HG03159 (cell line): Measurements from ENCODE around the gene FAM162A.
A peak's percentile ranks its signal among the peaks of the same experiment; 100 is the strongest.

ENCODE experiments used
- ATAC-seq: cut with Tn5 transposase; IDR thresholded peaks from one replicate; pipeline ENCODE4 v1.9.1; 2021; ENCODE audit warnings: mild to moderate bottlenecking, moderate library complexity; ENCODE audit not compliant: unreplicated experiment

Gene FAM162A

GRCh38 chr3:122382888-122383666, 905 bp upstream of the FAM162A start, which contains the start of gene MIX23:
Gene MIX23 (minus strand): TSS chr3:122383231. CDS start chr3:122383224, 7 bp downstream.
- peak; percentile 39 for ATAC-seq

DNA sequence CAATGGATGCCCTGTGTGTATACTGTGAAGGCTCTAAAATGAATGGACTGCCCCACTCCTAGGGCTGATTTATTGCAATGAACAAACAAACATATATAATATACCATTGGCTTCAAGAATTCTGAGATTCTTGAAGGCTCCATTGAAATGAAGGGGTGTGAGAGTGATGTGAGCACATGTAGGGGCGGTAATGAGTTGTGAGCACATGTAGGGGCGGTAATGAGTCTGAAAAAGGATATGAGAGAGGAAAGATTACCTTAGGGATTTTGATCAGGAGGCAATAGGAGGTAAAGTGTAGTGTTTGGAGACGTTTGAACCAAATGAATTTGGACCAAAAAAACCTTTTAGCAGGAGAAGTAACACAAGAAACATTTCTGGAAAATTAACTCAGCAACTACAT, 3.7 kb downstream of the FAM162A start:
- ATAC-seq = no peak

- no peak for ATAC-seq
These were observed 5.2 kb downstream of the FAM162A start for GRCh38 chr3:122389197-122389596.

DNA sequence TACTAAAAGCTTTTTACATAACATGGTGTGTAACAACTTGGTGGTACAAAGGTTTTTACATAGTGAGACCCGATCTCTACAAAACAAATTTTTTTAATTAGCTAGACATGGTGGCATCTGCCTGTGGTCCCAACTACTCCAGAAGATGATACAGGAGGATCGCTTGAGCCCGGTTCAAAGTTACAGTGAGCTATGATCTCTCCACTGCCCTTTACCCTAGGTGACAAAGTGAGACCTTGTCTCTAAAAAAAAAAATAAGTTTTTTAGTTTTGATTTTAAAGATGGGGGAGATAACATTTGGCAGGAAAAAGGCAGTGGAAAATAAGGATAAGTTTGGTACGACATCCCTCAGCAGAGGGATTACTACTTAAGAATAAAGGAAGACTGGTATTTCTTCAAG, 5.9 kb downstream of the FAM162A start:
- no peak for ATAC-seq

DNA sequence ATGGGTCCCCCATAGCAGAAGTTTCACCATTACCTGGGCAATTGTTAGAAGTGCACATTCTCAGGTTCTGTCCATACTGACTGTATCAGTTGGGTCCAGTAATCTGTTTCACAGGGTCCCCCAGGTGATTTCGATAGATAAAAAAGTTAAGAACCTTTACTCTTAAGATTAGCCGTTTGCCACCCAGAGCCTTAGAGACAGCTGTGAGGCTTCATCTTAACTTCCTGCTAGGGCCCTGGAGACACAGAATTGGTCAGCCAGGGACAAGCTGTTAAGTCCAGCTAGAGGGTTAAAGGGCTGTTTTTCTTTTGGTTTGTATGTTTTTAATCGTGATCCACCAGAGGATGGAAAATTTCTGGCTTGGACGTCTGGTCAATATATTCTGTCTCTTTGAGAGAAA, 6.7 kb downstream of the FAM162A start:
- no peak for ATAC-seq

DNA sequence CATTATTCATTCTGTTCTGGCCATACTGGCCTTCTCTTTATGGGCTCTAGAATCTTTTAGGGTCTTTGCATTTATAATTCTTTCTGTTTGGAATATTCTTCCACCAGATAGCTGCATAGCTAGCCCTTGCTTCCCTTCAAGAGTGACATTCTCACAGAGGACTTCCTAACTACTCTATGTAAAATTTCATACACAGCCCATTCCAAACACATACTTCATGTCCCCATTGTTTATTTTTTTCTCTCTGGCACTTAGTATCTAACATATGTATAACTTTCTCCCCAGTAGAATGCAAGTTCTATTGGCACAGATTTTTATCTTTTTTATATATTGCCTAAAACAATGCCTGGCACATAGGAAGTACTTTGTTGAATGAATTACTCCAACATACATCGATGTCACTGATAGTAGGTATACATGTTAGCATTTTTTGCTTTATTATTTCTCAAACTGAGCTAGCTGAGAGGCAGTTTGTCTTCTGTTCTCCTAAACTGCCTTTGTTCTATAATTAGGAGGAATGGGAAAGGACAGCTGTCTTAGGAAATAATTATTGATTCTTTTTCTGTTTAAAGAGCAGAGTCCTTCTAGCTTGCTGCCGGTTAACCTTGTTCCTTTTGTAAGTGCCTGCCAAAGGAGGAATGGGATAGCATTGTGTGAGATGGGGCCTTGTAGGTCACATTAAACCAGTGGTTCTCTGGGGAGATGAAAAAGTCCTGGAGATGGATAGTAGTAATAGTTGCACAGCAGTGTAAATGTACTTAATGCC, 7.9 kb downstream of the FAM162A start:
- ATAC-seq = no peak

DNA sequence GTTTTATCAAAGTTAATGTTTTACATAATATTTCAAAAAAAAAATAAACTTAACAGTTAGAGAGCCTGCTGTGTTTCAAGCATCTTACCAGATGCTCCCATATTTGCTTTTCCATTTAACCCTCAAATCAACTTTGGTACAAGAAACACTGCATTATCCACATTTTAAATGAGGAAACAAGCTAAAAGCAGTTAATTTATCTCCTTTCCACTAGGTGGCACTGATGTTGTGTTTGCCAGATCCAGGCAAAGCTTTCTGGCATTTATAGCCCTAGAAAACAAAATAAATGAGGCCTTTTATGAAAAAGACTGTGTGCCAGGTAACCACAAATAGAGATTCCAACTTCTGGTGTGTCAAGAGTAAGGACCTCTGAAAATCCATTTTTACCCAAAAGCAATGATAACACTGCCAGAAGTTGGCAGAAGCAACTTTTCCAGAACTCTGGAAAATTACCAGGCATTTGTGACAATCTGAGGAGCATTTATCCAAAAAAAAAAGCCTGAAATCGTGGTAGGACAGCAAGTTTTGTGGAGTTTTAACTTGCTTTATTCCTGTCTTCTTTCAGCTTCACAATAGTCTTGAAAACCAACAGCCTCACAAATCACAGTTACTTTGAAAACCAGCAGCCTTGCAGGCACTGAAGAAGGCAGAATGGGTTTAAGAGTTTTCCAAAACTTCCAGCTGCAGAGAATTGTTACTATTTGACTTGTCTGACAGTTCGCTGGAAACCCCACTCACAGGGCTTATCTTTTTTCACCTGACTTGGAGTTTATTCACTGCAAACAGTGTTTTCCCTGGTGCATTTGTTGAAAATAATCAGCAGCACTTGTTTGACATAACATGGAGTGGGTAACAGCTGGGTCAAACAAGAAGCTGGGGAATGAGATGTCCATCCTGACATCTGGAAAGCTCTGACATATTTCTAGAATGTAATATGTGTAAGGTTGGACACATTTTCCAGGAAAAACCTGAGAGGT, 9.2 kb downstream of the FAM162A start:
- ATAC-seq = no peak

GRCh38 chr3:122394173-122394572, 10.2 kb downstream of the FAM162A start:
- no peak for ATAC-seq

GRCh38 chr3:122395582-122395981, 11.6 kb downstream of the FAM162A start:
- no peak for ATAC-seq

GRCh38 chr3:122396511-122396910, 12.5 kb downstream of the FAM162A start:
- ATAC-seq = no peak

DNA sequence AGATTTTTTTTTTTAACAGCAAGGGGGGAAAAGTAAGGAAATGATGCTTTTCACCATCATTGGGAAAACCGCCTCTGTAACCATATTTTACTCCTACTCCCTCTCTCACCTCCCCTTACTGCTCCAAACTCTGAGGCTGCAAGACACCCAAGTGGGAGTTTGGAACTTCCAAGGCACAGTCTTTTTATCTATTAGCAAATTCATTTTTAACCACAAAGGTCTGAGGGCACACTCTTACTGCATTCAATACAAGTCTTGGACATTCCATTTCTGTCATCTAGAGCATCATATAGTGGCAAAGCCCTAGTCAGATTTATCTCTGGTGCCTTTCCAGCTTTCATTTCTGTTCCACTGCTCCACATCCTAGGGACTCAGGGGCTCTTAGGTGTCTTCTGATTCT, 13.2 kb downstream of the FAM162A start:
- ATAC-seq = no peak

DNA sequence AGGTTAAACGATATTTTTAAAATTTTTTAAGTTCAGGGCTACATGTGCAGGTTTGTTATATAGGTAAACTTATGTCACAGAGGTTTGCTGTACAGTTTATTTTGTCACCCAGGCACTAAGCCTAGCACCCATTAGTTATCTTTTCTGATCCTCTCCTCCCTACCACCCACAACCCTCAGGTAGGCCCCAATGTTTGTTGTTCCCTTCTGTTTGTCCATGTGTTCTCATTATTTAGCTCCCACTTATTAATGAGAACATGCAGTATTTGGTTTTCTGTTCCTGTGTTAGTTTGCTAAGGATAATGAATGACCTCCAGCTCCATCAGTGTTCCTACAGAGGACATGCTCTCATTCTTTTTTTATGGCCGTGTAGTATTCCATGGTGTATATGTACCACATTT, 14.9 kb downstream of the FAM162A start:
- ATAC-seq = no peak

GRCh38 chr3:122403489-122403888, 19.5 kb downstream of the FAM162A start:
- no peak for ATAC-seq

DNA sequence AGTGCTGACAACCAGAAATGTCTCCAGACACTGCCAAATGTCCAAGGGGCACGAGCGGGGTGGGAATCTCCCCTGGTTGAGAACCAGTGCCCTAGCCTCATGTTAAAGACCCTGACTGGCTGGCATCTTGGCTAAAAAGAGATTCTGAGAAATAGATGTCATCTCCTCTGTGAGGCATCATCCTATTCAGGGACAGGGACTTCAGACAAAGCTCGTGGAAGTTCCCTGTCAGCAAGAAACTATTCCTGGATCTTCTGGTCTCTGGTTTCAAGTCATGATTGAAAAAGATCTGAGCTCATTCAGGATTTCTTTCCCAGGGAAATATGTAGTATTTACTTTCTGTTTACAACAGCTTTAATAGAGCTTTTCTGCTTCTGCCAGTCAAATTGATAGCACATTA, 21.0 kb downstream of the FAM162A start:
- ATAC-seq = no peak

DNA sequence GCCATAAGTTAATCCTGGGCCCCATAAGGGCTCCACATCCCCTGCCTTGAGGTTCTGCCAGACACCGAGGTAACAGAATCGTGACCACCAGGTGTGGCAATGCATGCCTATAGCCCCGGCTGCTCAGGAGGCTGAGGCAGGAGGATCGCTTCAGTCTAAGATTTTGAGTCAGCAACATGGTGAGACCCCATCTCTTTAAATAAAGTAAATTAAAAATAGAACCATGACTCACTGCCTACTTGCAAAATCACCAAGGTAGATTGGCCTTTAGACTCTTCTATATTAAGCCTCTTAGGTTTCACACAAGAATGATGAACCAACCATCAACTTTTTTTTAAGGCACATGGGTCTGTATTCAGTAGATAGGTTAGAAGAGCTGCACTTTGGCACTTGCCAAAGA, 22.2 kb downstream of the FAM162A start:
- ATAC-seq = no peak

DNA sequence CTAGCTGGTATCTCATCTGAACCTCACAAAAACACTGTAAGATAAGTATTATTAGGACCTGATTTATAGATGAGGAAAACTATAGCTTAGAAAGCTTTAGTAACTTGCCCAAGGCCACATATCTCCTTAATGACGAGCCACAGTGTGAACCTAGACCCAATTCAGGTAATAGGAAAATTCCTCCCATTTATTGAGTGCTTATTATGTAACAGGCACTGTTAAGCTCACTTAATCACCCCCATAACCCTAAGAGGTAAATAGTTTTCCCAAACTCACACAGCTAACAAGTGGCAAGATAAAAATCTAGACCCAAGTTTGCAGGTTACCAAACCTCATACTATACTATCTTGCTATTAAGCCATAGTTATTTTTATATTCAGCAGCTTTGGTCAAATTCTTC, 24.0 kb downstream of the FAM162A start:
- no peak for ATAC-seq

- no peak for ATAC-seq
These were observed 25.5 kb downstream of the FAM162A start for GRCh38 chr3:122409446-122409845.

DNA sequence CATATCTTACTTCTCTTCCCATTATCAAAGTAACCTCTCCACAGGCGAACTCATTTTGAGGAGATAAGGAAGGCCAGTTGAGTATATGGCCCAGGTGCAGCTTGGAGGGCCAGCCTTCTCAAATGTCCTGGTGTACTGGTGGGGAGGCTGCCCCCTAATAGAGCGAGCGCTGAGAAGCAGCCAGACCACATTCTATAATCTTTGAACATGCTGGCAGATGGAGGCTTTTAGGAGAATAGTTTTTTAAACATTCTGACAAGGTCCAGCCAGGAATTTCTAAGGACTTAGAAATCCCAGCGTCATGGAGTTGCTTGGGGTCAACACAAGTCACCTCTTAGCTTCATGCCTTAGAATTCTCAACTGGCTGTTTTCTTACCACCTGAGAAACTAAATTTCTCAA, 26.1 kb downstream of the FAM162A start:
- ATAC-seq = no peak

DNA sequence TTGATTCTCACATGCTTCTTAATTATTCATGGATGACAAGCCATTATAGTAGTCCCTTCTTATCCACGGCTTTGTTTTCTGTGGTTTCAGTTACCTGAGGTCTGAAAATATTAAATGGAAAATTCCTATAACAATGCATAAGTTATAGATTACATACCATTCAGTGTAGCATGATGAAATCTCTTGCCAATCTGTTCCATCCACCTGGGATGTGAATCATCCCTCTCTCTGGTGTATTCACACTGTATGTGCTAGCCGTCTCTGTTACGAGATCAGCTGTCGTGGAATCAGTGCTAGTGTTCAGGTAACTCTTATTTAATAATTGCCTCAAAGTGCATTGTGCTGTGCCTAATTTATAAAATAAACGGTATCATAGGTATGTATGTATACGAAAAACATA, 26.7 kb downstream of the FAM162A start:
- no peak for ATAC-seq

- no peak for ATAC-seq
These were observed 30.4 kb downstream of the FAM162A start for GRCh38 chr3:122414391-122414790.

GRCh38 chr3:122415104-122415744, 31.2 kb downstream of the FAM162A start:
- peak; percentile 54 for ATAC-seq
